HepG2 (cell line): ENCODE data around the gene ZNF142. TPM values are rescaled to one million over a fixed set of nuclear protein-coding genes. Genes with fewer than 3 reads are reported as not detected.
A peak's percentile ranks its signal among the peaks of the same experiment; 100 is the strongest.

ENCODE experiments used
- HOXA3 ChIP-seq: sonication (generic); formaldehyde crosslinking; IDR thresholded peaks from 2 replicates; pipeline ENCODE4 v1.5.0; 2020; ENCODE audit warnings: missing genetic modification reagents
- REL ChIP-seq: sonication (generic); formaldehyde crosslinking; conservative IDR thresholded peaks from 2 replicates; pipeline ENCODE4 v1.8.0; 2022; ENCODE audit warnings: mild to moderate bottlenecking, missing genetic modification reagents, moderate library complexity
- polyA plus RNA-seq, 8 experiments: library from polyadenylated mRNA; depleted of rRNA in 3 of 8; stranded (reverse) in 7 of 8; unstranded in 1 of 8; fragments of >200 nt; fragmentation: Illumina TruSeq in 4 of 8; extraction: Trizol in 4 of 8; gene quantifications; 2 replicates each; pipeline versions ENCODE4 v1.2.1 to v1.2.3, GENCODE V29; 2011 to 2016; ENCODE audit warnings: low read depth in 4 of 8, missing spikeins in 1 of 8, mixed read lengths in 1 of 8; ENCODE audit not compliant: insufficient read depth in 1 of 8
- total RNA-seq, 5 experiments: library from RNA; depleted of rRNA; stranded (reverse); fragments of >200 nt; fragmentation: Illumina TruSeq; extraction: Trizol; gene quantifications; 2 replicates each; pipeline ENCODE4 v1.2.3, GENCODE V29; 2016; ENCODE audit warnings: low read depth in 1 of 5
- TF ChIP-seq, protein P1 (sequence below): sonication (generic); formaldehyde crosslinking; IDR thresholded peaks from 2 replicates; pipeline ENCODE4 v1.4.0; 2020; ENCODE audit warnings: mild to moderate bottlenecking, missing genetic modification reagents
- TF ChIP-seq, protein P2 (sequence below): sonication (generic); formaldehyde crosslinking; conservative IDR thresholded peaks from 2 replicates; pipeline ENCODE4 v1.8.1; 2023; ENCODE audit warnings: missing genetic modification reagents
- TF ChIP-seq, protein P3 (sequence below): sonication (generic); formaldehyde crosslinking; IDR thresholded peaks from 2 replicates; pipeline ENCODE4 v1.5.0; 2020; ENCODE audit warnings: mild to moderate bottlenecking, missing genetic modification reagents, moderate library complexity
- TF ChIP-seq, protein P4 (sequence below), 2 experiments: IDR thresholded peaks; 2 replicates each; pipeline ENCODE4 v1.6.1; 2011 to 2012; ENCODE audit warnings: low read length in 2 of 2, borderline replicate concordance in 1 of 2, low read depth in 1 of 2, mild to moderate bottlenecking in 1 of 2, moderate library complexity in 1 of 2
- TF ChIP-seq, protein P5 (sequence below): sonication (generic); formaldehyde crosslinking; IDR thresholded peaks from 2 replicates; pipeline ENCODE4 v1.4.0; 2020; ENCODE audit warnings: missing genetic modification reagents

ZNF142 gene
- total and polyA plus RNA-seq, 2 of the 13 experiments (the other 11 are each of a cell fraction or from before 2014, with no cell fraction given) = 4.8 to 11.4 TPM

DNA sequence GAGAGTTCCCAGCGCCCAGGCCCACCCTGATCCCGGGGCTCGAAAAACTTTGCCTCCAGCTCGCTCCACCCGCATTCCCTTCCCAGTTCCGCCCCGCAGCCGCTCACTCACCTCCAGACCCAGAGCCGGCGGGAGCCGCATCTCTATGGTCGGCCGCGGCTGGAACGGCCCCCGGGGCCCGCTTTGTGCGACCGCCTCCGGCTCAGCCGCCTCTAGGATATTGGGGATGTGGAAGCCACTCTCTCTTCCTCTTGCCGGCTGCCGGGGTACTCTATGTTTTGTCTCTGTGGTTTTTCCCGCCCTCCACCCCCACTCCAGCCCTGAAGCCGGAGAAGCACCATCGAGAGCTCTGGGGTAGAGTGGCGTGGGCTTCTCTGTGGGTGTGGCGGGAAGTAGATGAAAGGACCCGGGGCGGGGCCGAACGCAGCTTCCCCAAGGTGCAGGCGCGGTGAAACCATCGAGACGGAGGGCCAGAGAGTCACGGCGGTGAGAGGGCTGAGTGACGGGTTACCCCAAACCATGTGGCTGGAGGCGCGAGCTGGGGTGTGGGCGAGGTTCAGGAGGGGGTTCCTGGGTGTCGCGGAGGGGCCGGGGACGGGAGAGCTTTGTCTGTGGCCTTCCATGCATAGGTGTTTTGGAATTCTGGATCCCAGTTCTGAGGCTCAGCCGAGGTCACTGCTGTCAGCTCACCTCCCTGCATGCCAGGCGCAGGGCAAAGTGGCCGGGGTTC lies at the start of gene ZNF142, which contains the start of gene BCS1L (continued):
- TF ChIP-seq, protein P1, sequence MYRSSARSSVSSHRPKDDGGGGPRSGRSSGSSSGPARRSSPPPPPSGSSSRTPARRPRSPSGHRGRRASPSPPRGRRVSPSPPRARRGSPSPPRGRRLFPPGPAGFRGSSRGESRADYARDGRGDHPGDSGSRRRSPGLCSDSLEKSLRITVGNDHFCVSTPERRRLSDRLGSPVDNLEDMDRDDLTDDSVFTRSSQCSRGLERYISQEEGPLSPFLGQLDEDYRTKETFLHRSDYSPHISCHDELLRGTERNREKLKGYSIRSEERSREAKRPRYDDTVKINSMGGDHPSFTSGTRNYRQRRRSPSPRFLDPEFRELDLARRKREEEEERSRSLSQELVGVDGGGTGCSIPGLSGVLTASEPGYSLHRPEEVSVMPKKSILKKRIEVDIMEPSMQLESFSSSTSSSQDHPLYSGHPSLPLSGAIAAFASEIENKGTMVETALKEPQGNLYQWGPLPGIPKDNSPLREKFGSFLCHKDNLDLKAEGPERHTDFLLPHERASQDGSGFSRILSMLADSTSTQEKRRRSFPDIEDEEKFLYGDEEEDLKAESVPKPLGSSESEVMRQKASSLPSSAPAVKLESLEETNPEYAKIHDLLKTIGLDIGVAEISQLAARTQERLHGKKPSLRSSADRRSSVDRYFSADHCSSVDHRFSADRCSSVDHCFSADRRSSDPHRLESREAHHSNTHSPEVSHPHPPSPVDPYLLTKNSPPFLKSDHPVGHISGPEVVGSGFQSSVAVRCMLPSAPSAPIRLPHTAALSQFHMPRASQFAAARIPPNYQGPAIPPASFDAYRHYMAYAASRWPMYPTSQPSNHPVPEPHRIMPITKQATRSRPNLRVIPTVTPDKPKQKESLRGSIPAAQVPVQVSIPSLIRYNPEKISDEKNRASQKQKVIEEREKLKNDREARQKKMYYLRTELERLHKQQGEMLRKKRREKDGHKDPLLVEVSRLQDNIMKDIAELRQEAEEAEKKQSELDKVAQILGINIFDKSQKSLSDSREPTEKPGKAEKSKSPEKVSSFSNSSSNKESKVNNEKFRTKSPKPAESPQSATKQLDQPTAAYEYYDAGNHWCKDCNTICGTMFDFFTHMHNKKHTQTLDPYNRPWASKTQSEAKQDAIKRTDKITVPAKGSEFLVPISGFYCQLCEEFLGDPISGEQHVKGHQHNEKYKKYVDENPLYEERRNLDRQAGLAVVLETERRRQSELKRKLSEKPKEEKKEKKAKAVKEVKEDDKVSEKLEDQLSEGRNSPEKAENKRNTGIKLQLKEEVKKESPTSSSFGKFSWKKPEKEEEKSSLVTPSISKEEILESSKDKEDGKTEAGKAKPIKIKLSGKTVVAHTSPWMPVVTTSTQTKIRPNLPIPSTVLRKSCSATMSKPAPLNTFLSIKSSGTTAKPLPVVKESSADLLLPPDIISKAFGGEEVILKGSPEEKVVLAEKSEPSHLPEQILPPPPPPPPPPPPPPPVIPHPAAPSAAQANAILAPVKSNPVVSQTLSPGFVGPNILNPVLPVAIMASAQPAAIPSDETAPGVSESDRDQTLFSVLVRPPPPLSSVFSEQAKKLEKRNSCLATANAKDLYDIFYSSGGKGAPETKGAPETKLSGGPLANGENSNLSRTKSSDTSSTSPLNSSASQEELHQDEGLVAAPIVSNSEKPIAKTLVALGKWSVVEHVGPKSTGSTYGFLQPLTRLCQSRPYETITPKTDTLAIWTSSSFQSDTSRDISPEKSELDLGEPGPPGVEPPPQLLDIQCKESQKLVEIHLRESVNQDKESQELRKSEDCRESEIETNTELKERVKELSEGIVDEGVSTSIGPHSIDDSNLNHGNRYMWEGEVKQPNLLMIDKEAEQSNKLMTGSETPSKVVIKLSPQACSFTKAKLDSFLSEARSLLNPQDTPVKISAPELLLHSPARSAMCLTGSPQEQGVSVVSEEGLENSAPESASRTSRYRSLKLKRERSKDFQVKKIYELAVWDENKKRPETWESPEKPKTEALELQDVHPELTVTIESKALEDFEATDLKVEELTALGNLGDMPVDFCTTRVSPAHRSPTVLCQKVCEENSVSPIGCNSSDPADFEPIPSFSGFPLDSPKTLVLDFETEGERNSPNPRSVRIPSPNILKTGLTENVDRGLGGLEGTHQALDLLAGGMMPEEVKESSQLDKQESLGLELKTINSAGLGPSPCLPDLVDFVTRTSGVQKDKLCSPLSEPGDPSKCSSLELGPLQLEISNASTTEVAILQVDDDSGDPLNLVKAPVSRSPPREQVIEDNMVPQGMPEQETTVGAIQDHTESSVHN (CRISPR knock-in tag) = 0 out of 2 replicates have a peak, but pooled peaks have one; percentile 61
- TF ChIP-seq REL (CRISPR knock-in tag) = no peak
- TF ChIP-seq, protein P2, sequence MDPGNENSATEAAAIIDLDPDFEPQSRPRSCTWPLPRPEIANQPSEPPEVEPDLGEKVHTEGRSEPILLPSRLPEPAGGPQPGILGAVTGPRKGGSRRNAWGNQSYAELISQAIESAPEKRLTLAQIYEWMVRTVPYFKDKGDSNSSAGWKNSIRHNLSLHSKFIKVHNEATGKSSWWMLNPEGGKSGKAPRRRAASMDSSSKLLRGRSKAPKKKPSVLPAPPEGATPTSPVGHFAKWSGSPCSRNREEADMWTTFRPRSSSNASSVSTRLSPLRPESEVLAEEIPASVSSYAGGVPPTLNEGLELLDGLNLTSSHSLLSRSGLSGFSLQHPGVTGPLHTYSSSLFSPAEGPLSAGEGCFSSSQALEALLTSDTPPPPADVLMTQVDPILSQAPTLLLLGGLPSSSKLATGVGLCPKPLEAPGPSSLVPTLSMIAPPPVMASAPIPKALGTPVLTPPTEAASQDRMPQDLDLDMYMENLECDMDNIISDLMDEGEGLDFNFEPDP (CRISPR knock-in tag) = no peak
- peak; percentile 82 for TF ChIP-seq HOXA3
- TF ChIP-seq, protein P3, sequence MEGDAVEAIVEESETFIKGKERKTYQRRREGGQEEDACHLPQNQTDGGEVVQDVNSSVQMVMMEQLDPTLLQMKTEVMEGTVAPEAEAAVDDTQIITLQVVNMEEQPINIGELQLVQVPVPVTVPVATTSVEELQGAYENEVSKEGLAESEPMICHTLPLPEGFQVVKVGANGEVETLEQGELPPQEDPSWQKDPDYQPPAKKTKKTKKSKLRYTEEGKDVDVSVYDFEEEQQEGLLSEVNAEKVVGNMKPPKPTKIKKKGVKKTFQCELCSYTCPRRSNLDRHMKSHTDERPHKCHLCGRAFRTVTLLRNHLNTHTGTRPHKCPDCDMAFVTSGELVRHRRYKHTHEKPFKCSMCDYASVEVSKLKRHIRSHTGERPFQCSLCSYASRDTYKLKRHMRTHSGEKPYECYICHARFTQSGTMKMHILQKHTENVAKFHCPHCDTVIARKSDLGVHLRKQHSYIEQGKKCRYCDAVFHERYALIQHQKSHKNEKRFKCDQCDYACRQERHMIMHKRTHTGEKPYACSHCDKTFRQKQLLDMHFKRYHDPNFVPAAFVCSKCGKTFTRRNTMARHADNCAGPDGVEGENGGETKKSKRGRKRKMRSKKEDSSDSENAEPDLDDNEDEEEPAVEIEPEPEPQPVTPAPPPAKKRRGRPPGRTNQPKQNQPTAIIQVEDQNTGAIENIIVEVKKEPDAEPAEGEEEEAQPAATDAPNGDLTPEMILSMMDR (CRISPR knock-in tag) = peak; percentile 32
- TF ChIP-seq, protein P4, sequence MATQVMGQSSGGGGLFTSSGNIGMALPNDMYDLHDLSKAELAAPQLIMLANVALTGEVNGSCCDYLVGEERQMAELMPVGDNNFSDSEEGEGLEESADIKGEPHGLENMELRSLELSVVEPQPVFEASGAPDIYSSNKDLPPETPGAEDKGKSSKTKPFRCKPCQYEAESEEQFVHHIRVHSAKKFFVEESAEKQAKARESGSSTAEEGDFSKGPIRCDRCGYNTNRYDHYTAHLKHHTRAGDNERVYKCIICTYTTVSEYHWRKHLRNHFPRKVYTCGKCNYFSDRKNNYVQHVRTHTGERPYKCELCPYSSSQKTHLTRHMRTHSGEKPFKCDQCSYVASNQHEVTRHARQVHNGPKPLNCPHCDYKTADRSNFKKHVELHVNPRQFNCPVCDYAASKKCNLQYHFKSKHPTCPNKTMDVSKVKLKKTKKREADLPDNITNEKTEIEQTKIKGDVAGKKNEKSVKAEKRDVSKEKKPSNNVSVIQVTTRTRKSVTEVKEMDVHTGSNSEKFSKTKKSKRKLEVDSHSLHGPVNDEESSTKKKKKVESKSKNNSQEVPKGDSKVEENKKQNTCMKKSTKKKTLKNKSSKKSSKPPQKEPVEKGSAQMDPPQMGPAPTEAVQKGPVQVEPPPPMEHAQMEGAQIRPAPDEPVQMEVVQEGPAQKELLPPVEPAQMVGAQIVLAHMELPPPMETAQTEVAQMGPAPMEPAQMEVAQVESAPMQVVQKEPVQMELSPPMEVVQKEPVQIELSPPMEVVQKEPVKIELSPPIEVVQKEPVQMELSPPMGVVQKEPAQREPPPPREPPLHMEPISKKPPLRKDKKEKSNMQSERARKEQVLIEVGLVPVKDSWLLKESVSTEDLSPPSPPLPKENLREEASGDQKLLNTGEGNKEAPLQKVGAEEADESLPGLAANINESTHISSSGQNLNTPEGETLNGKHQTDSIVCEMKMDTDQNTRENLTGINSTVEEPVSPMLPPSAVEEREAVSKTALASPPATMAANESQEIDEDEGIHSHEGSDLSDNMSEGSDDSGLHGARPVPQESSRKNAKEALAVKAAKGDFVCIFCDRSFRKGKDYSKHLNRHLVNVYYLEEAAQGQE (IDR thresholded peaks at IDR 0.05; ENCODE audit: borderline replicate concordance in 1 of 2, low read depth in 1 of 2, low read length in 2 of 2) = peak in 1 of 2 experiments; percentile 42; a peak in 1 of 4 replicates
- TF ChIP-seq, protein P5, sequence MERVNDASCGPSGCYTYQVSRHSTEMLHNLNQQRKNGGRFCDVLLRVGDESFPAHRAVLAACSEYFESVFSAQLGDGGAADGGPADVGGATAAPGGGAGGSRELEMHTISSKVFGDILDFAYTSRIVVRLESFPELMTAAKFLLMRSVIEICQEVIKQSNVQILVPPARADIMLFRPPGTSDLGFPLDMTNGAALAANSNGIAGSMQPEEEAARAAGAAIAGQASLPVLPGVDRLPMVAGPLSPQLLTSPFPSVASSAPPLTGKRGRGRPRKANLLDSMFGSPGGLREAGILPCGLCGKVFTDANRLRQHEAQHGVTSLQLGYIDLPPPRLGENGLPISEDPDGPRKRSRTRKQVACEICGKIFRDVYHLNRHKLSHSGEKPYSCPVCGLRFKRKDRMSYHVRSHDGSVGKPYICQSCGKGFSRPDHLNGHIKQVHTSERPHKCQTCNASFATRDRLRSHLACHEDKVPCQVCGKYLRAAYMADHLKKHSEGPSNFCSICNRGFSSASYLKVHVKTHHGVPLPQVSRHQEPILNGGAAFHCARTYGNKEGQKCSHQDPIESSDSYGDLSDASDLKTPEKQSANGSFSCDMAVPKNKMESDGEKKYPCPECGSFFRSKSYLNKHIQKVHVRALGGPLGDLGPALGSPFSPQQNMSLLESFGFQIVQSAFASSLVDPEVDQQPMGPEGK = peak; percentile 57
